Stimulated activated CD4-positive, alpha-beta T cell treated with anti-CD3 and anti-CD28 coated beads, TNF-alpha, amount 100 ng/mL, for 24 hours (primary cell): ENCODE measurements around the gene THOC1.

Experiments
- DNase-seq, 3 experiments: peaks; one replicate each; pipeline ENCODE4 v3.0.0-alpha.2; 2020; ENCODE audit warnings: low read depth in 3 of 3

THOC1 gene

DNA sequence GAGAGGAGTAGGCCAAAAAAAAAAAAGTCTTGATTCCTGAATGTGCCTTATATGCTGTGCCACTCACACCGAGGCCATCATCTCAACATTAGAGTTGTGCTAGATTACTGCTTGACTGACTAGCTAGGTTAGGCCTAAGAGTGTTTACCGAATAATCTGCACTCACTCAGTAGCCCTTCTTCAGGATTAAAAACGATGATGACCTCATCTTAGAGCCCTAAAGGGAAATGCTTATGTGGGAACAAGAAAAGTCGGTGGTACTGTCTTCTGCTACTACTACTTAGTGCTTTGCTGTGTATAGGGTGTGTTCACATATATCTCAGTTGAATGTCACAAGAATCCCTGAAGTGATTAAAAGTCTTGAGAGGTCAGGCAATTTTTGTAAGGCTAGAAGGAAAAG is 54.3 kb downstream of the THOC1 start:
- no peak for DNase-seq

DNA sequence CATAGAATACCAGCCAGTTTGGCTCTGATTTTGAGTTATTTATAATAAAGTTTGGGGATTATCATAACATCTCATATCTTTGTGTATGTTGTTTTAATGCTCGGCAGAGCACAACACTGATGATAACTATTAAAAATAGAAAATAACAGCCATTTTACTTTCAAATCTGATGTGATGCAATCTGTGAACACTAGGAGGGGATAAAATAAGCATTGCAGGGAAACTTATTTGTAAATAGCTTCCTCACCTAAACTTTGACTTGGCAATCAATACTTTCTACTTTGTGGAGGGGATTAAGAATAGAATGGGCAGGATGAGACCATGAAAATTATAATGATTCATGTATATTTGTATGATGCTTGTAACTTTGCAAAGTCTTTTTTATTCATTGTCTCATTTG is 55.1 kb downstream of the THOC1 start:
- no peak for DNase-seq

DNA sequence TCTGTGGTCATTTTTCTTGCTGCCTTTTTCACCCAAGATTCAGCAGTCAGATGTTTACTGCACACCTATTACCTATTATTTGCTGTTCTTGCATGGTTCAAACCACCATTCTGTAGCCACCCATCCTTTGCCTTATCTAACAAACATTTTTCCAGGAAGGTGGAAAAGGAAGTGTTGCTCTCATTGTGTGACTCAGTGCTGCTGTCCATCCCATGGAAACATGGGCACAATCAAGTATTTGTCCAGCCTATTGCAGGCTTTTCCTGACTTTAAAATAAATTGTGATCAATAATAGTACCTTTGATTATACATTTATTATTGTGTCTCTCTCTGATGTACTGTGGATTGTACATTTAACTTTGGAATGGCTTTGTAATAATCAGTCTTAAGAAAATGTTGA is 56.3 kb downstream of the THOC1 start:
- DNase-seq, result no peak

DNA sequence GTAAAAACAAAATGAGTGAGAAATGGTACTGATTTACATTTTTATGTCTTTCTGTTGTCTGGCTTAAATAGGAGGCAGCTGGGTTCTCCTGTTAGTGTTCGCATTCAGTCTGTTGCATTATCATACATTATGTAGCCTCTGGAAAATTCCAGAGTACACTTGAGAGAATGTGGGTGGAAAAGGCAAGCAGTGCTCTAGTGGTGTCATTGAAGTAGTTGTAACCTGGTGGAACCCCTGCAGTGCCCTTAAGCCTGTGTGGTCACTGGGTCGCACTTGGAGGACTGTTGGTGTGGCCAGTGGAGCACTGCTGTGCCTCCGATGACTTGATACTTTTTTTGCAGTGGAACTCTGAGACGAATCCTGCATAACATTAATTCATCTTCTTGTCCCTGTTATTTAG is 57.1 kb downstream of the THOC1 start:
- no peak for DNase-seq

DNA sequence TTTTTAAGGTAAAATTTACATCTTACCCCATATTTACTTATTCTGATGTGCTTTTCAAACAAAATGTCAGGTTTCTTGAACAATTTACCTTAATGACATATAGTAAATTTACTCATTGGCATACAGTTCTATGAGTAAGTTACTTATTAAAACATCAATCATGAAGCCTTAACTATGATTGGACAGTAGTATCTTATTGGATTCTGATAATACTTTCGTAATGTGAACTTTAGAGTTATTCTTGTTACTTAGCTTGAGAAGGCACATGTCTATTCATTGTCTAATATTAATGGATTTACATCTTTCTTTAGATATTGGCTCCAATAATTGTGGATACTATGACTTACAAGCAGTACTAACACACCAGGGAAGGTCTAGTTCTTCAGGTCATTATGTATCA is 57.8 kb downstream of the THOC1 start:
- DNase-seq, result no peak

DNA sequence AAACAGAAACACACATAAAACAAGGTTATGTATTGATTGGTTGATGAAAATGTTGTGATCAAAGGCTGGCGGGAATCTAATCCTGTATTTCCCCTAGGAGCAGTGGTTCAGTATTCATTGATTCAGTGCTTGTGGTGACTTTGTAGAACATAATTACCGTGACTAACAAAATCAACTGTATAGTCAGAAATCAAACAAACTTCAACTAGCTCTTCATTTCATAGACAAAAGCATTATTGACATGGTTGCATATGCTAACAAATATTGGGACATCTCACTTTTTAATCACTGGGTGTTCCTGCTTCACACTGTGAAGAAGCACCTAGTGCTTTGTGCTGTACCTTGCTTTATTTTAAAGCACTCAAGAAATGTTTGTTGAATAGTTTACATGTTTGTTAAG is 68.1 kb downstream of the THOC1 start:
- DNase-seq, result no peak

DNA sequence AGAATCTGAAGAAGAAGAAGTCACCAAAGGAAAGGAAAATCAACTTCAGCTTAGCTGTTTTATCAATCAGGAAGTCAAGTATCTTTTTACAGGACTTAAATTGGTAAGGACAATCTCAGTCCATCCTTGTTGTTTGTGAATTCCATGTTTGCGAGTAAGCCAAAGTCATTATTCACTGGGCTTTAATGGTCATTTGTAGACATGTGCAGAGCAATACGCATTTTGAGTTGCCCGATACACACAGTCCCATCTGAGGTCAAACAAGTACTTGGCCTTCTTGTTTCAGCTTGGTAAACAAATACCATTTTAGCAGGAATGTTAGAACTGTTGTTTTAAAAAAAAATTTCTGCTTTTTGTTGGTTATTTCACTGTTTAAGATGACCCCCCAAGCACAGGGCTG is 68.6 kb downstream of the THOC1 start:
- no peak for DNase-seq

DNA sequence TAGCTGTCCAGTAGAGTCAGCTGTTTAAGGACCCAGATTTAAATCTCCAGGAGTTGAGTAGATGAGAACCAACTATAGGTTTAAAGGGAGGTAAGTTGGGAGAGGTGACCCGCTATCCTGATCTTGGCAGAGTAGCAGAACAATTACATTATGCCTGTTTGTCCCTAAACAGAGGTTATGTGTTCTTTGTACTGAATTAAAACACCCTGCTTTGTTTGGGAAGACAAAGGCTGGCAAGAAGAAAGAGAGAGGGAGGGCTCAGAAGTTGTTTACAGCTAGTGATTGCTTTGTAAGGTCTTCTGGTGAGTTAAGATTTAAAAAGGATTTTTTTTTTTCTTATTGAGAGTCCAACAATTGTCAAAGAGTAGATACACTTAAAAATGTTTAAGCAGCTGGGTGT is 72.2 kb downstream of the THOC1 start:
- no peak for DNase-seq

DNA sequence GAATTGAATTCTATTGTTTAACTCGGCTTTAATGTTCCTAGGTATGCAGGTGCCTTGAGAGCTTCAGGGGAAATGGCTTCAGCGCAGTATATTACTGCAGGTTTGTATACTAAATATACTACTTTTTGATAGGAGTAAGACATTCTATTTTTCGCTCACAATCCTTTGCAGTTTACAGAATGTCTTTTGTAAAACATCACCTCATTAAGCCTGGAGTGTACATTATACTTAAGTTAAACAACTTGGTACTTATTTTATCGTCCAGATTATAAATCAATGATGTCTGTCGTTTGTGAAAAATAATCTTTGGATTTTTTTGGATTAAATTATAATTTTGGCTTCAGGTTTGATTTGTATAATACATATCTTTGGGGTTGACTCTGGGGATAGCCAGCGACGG is 75.0 kb downstream of the THOC1 start:
- no peak for DNase-seq

DNA sequence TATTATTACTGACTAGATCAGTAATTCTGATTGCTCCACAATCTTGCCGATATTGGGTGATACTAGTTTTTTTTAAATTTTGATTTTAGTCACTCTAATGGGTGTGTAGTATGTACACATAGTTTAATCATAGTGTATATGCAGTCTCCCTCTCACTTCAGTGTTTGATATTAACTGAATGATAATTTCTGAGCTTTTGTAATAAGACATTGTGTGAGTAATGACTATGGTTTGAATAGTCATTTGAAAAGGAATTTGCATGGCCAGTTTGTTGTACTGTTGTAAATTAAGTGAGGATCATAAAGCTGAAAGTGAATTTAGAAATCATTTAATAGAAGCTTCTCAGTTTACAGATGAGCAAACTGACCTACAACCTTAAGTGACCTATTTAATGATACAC is 76.1 kb downstream of the THOC1 start:
- DNase-seq, result no peak

DNA sequence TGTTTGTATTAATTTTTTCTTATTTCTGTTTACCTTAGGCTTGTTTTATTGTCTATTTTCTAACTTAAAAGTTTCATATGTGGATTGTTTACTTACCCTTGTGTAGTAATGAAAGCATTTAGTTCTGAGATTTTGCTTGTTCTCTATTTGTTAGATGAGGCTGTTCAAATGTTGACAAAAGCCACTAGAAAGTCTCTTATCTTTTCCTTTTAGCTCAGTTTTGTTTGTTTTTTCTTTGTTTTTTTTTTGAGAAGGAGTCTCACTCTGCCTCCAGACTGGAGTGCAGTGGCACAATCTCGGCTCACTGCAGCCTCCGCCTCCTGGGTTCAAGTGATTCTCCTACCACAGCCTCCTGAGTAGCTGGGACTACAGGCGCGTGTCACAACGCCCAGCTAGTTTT is 78.6 kb downstream of the THOC1 start:
- DNase-seq, result no peak

DNA sequence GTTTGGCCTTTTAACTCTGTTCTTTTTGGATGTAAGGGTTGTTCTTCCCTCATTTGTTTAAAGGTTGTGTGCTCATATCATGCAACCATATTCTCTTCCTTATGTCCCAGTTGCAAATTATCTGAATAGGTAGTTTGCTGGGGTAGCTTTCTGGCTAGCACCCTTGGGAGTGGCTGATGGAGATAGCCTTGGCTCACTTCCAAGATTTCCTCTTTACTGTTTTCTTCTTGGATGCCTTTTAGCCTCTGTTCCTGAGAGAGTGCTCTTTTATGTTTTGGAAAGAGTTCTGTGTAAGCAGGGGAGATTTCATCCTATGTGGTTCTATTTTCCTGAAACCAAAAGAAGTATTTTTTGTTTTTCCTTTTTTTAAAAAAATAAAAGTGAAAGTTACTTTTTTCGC is 84.1 kb downstream of the THOC1 start:
- no peak for DNase-seq

DNA sequence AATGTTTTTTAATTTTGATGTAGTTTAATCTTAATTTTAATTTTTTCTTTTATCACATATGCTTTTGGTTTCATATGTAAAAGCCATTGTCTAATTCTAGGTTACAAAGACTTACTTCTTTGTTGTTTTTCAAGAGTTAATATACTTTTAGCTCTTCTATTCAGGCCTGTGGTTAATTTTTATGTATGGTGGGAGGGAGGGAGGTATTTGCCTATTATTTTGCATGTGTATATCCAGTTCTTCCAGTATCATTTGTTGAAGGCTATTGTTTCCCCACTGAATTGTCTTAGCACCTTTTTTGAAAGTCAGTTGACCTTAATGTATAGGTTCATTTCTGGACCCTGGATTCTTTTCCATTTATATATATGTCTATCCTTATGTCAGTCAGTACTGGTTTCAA is 86.1 kb downstream of the THOC1 start:
- no peak for DNase-seq

DNA sequence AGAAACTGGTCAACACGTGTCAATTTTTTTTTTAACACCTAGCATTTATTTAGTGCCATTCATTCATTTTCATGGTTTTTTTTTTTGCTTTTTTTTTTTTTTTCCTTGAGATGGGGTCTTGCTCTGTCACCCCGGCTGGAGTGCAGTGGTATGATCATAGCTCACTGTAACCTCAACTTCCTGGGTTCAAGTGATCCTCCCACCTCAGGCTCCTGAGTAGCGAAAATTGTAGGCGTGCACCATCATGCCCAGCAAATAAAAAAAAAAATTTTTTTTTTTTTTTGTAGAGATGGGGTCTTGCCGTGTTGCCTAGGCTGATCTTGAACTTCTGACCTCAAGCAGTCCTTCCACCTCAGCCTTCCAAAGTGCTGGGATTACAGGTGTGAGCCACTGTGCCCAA is 88.3 kb downstream of the THOC1 start:
- DNase-seq, result no peak

DNA sequence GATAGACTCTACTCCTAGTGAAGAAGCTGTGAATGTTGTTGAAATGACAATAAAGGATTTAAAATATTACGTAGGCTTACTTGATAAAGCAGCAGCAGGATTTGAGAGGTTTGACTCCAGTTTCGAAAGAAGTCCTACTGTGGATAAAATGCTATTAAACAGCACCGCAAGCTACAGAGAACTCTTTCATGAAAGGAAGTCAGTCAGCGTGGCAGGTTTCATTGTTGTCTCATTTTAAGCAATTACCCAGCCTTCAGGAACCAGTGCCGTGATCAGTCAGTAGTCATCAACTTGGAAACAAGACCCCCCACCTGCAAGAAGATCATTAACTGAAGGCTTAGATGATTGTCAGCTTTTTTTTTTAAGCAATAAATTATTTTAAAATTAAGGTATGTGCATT is 95.5 kb downstream of the THOC1 start:
- DNase-seq, result no peak
